Testis (tissue), 2 donors: ENCODE measurements around the gene LRWD1.

Experiments used
- POLR2A ChIP-seq: fragments of 450-650 bp; IDR thresholded peaks from one replicate; pipeline ENCODE4 v1.6.1; 2017; ENCODE audit warnings: antibody characterized with exemption, mild to moderate bottlenecking, moderate library complexity
- TF ChIP-seq, protein P1 (sequence below), 3 experiments: fragments of 450-650 bp in 2 of 3; fragments of 200-600 bp in 1 of 3; sonication (generic) in 1 of 3; IDR thresholded peaks; one replicate each; pipeline ENCODE4 v1.5.1; 2016 to 2019; ENCODE audit warnings: antibody characterized with exemption in 3 of 3, mild to moderate bottlenecking in 2 of 3, moderate library complexity in 1 of 3

DNA sequence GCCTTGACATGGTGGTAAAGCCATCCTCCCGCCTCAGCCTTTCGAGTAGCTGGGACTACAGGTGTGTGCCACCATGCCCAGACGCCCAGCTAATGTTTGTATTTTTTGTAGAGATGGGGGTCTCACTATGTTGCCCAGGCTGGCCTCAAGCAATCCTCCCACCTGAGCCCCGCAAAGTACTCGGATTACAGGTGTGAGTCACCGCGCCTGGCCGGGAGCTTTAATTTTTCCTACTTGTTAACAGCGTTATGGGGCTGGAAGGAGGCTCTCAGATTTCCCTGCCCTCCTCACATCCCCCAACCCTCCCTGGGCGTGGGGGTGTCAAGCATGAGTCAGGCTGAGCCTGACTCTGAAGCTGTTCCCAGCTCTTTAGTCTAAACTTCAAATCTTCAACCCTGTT, 8.5 kb upstream of the LRWD1 start:
- TF ChIP-seq, protein P1, sequence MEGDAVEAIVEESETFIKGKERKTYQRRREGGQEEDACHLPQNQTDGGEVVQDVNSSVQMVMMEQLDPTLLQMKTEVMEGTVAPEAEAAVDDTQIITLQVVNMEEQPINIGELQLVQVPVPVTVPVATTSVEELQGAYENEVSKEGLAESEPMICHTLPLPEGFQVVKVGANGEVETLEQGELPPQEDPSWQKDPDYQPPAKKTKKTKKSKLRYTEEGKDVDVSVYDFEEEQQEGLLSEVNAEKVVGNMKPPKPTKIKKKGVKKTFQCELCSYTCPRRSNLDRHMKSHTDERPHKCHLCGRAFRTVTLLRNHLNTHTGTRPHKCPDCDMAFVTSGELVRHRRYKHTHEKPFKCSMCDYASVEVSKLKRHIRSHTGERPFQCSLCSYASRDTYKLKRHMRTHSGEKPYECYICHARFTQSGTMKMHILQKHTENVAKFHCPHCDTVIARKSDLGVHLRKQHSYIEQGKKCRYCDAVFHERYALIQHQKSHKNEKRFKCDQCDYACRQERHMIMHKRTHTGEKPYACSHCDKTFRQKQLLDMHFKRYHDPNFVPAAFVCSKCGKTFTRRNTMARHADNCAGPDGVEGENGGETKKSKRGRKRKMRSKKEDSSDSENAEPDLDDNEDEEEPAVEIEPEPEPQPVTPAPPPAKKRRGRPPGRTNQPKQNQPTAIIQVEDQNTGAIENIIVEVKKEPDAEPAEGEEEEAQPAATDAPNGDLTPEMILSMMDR (IDR thresholded peaks at IDR 0.05): no peak
- TF ChIP-seq POLR2A: no peak
